Mesenchymal stem cell (in vitro differentiated cells and primary cell): Measurements from ENCODE around the gene CHPF2.

Experiments used
- DNase-seq: peaks from one replicate; pipeline ENCODE4 v3.0.0-alpha.2; 2013
- H2AFZ ChIP-seq: one replicate; pipeline ENCODE4 v1.6.1; 2013; ENCODE audit warnings: low read depth, mild to moderate bottlenecking, control low read depth, inconsistent platforms, low read length, moderate library complexity
- H2AK5ac ChIP-seq: 2 replicates; pipeline ENCODE4 v1.6.1; 2013; ENCODE audit warnings: low read length, moderate library complexity, mild to moderate bottlenecking, inconsistent platforms; ENCODE audit not compliant: severe bottlenecking
- H2BK120ac ChIP-seq: one replicate; pipeline ENCODE4 v1.6.1; 2013; ENCODE audit warnings: low read depth, mild to moderate bottlenecking, inconsistent platforms, low read length, moderate library complexity
- H2BK12ac ChIP-seq, 2 experiments: one replicate each; pipeline ENCODE4 v1.6.1; 2013; ENCODE audit warnings: inconsistent platforms in 2 of 2, low read length in 2 of 2, mild to moderate bottlenecking in 2 of 2, moderate library complexity in 2 of 2, control low read depth in 1 of 2
- H2BK15ac ChIP-seq: one replicate; pipeline ENCODE4 v1.6.1; 2013; ENCODE audit warnings: mild to moderate bottlenecking, low read depth, inconsistent platforms; ENCODE audit not compliant: poor library complexity, severe bottlenecking
- H2BK5ac ChIP-seq: 2 replicates; pipeline ENCODE4 v1.6.1; 2013; ENCODE audit warnings: low read depth, mild to moderate bottlenecking, low read length, control low read depth, inconsistent platforms; ENCODE audit not compliant: poor library complexity, severe bottlenecking
- H3K14ac ChIP-seq, 2 experiments: one replicate each; pipeline ENCODE4 v1.6.1; 2013; ENCODE audit warnings: inconsistent platforms in 2 of 2, low read length in 2 of 2, control low read depth in 1 of 2, mild to moderate bottlenecking in 1 of 2, moderate library complexity in 1 of 2
- H3K18ac ChIP-seq, 2 experiments: one replicate each; pipeline ENCODE4 v1.6.1; 2013; ENCODE audit warnings: inconsistent platforms in 2 of 2, low read length in 2 of 2, control low read depth in 1 of 2, low read depth in 1 of 2, mild to moderate bottlenecking in 1 of 2
- H3K23ac ChIP-seq, 2 experiments: one replicate each; pipeline ENCODE4 v1.6.1; 2013; ENCODE audit warnings: inconsistent platforms in 2 of 2, low read length in 2 of 2, mild to moderate bottlenecking in 2 of 2, moderate library complexity in 2 of 2, control low read depth in 1 of 2
- H3K27ac ChIP-seq: 2 replicates; pipeline ENCODE4 v1.5.1; 2013; ENCODE audit warnings: mild to moderate bottlenecking, moderate library complexity, low read length, control low read depth, inconsistent platforms; ENCODE audit not compliant: poor library complexity, severe bottlenecking
- H3K27me3 ChIP-seq, 2 experiments: 2 replicates each; pipeline versions ENCODE4 v1.6.1 to v1.7.0; 2013; ENCODE audit warnings: low read length in 2 of 2, mild to moderate bottlenecking in 2 of 2, moderate library complexity in 2 of 2, control low read depth in 1 of 2, inconsistent platforms in 1 of 2; ENCODE audit not compliant: control insufficient read depth in 1 of 2, insufficient read depth in 1 of 2
- H3K36me3 ChIP-seq, 2 experiments: 2 replicates each; pipeline versions ENCODE4 v1.6.1 to v1.7.0; 2013; ENCODE audit warnings: low read length in 2 of 2, control low read depth in 1 of 2, inconsistent platforms in 1 of 2, low read depth in 1 of 2, mild to moderate bottlenecking in 1 of 2; ENCODE audit not compliant: insufficient read depth in 2 of 2, control insufficient read depth in 1 of 2
- H3K4ac ChIP-seq, 2 experiments: one replicate each; pipeline ENCODE4 v1.6.1; 2013; ENCODE audit warnings: inconsistent platforms in 2 of 2, low read length in 2 of 2, mild to moderate bottlenecking in 2 of 2, moderate library complexity in 2 of 2, control low read depth in 1 of 2, low read depth in 1 of 2
- H3K4me1 ChIP-seq: 2 replicates; pipeline ENCODE4 v1.6.1; 2013; ENCODE audit warnings: low read depth, low read length, control low read depth; ENCODE audit not compliant: control insufficient read depth, insufficient read depth
- H3K4me2 ChIP-seq: 2 replicates; pipeline ENCODE4 v1.6.1; 2013; ENCODE audit warnings: low read length, mild to moderate bottlenecking, inconsistent platforms; ENCODE audit not compliant: poor library complexity, severe bottlenecking
- H3K4me3 ChIP-seq, 2 experiments: 2 replicates each; pipeline versions ENCODE4 v1.5.1 to v1.7.0; 2013; ENCODE audit warnings: low read length in 2 of 2, mild to moderate bottlenecking in 2 of 2, control low read depth in 1 of 2, low read depth in 1 of 2; ENCODE audit not compliant: insufficient read depth in 1 of 2
- H3K79me1 ChIP-seq: replicated peaks from 2 replicates; pipeline ENCODE4 v1.6.1; 2013; ENCODE audit warnings: mild to moderate bottlenecking, control low read depth, low read length, inconsistent platforms; ENCODE audit not compliant: poor library complexity, severe bottlenecking
- H3K9ac ChIP-seq: 2 replicates; pipeline ENCODE4 v1.7.0; 2013; ENCODE audit warnings: mild to moderate bottlenecking, low read length, moderate library complexity
- H3K9me3 ChIP-seq: 2 replicates; pipeline ENCODE4 v1.7.0; 2013; ENCODE audit warnings: mild to moderate bottlenecking, low read length; ENCODE audit not compliant: control insufficient read depth
- H4K8ac ChIP-seq: one replicate; pipeline ENCODE4 v1.6.1; 2013; ENCODE audit warnings: inconsistent platforms, mild to moderate bottlenecking, low read length, moderate library complexity
- H4K91ac ChIP-seq: one replicate; pipeline ENCODE4 v1.6.1; 2013; ENCODE audit warnings: mild to moderate bottlenecking, low read length, inconsistent platforms
- WGBS: methylation state at CpG from one replicate; pipeline ENCODE4 v1.1.7; 2013; ENCODE audit warnings: mixed read lengths; 5-methylcytosine and 5-hydroxymethylcytosine counted together

Gene CHPF2

GRCh38 chr7:151251689-151252560 lies 19.6 kb downstream of the CHPF2 start:
- H3K18ac ChIP-seq, result peak overlapping the region; percentile 97
- H3K27me3 ChIP-seq, result peaks cover 25 to 31% of the 10 kb centered on the region in 2 experiments
- H3K4me2 ChIP-seq, result peak overlapping the region; percentile 70
- H3K4me3 ChIP-seq, result peak overlapping the region; percentile 68 to 90
- peak overlapping the region; percentile 98 for H2BK15ac ChIP-seq
- peak overlapping the region; percentile 94 for H3K9ac ChIP-seq
- peak overlapping the region; percentile 99 for H4K8ac ChIP-seq
- H2BK120ac ChIP-seq, result peak overlapping the region; percentile 90
- peak overlapping the region; percentile 78 for H3K27ac ChIP-seq
- H3K4ac ChIP-seq, result peak overlapping the region; percentile 83 to 92
- no peaks in the 10 kb centered on the region for H3K36me3 ChIP-seq
- H3K23ac ChIP-seq, result peak overlapping the region in 1 of 2 experiments; percentile 93
- DNase-seq, result peak; percentile 77
- WGBS, result 2% methylated on average over 45 of the region's 79 CpGs
- peak overlapping the region in 1 of 2 experiments; percentile 87 for H3K14ac ChIP-seq
- H2BK5ac ChIP-seq, result peak overlapping the region; percentile 86
- H2AFZ ChIP-seq, result peak overlapping the region; percentile 30
- H3K79me1 ChIP-seq, result peaks cover 5% of the 10 kb centered on the region
- peaks cover 43% of the 10 kb centered on the region for H3K4me1 ChIP-seq
- peak overlapping the region; percentile 99 for H4K91ac ChIP-seq
- no peaks in the 10 kb centered on the region for H3K9me3 ChIP-seq
- no peak overlapping the region for H2AK5ac ChIP-seq
- peak overlapping the region; percentile 82 to 83 for H2BK12ac ChIP-seq

GRCh38 chr7:151252561-151252835 lies 20.2 kb downstream of the CHPF2 start:
- peaks cover 31 to 36% of the 10 kb centered on the region in 2 experiments for H3K27me3 ChIP-seq
- DNase-seq, result no peak
- no peak overlapping the region for H2BK5ac ChIP-seq
- H3K4me3 ChIP-seq, result peak overlapping the region; percentile 68 to 90
- peaks cover 37% of the 10 kb centered on the region for H3K4me1 ChIP-seq
- H2BK12ac ChIP-seq, result peak overlapping the region; percentile 83 to 92
- no peaks in the 10 kb centered on the region for H3K9me3 ChIP-seq
- peak overlapping the region; percentile 87 for H2BK15ac ChIP-seq
- peak overlapping the region; percentile 30 for H2AFZ ChIP-seq
- peak overlapping the region; percentile 78 for H3K27ac ChIP-seq
- peak overlapping the region; percentile 94 for H3K9ac ChIP-seq
- H4K91ac ChIP-seq, result peak overlapping the region; percentile 99
- peak overlapping the region; percentile 90 for H2BK120ac ChIP-seq
- peak overlapping the region; percentile 35 to 50 for H3K4ac ChIP-seq
- peak overlapping the region; percentile 50 for H2AK5ac ChIP-seq
- H3K79me1 ChIP-seq, result peaks cover 4% of the 10 kb centered on the region
- H3K4me2 ChIP-seq, result peak overlapping the region; percentile 70
- H4K8ac ChIP-seq, result peak overlapping the region; percentile 99
- 24% methylated on average over 8 of the region's 9 CpGs for WGBS
- peak overlapping the region in 1 of 2 experiments; percentile 37 for H3K14ac ChIP-seq
- no peaks in the 10 kb centered on the region for H3K36me3 ChIP-seq
- no peak overlapping the region for H3K23ac ChIP-seq
- peak overlapping the region; percentile 59 to 94 for H3K18ac ChIP-seq

- H3K79me1 ChIP-seq, result peaks cover 4% of the 10 kb centered on the region
- peak overlapping the region in 1 of 2 experiments; percentile 16 for H2BK12ac ChIP-seq
- no peaks in the 10 kb centered on the region for H3K36me3 ChIP-seq
- no peak overlapping the region for H2BK120ac ChIP-seq
- H3K4ac ChIP-seq, result peak overlapping the region in 1 of 2 experiments; percentile 87
- H3K4me2 ChIP-seq, result peak overlapping the region; percentile 70
- peak overlapping the region; percentile 94 for H3K9ac ChIP-seq
- H3K4me3 ChIP-seq, result peak overlapping the region in 1 of 2 experiments; percentile 90
- peak overlapping the region; percentile 33 for H4K8ac ChIP-seq
- no peak overlapping the region for H2BK5ac ChIP-seq
- H4K91ac ChIP-seq, result peak overlapping the region; percentile 76
- H3K27me3 ChIP-seq, result peaks cover 37 to 43% of the 10 kb centered on the region in 2 experiments
- peak overlapping the region; percentile 23 for H2AK5ac ChIP-seq
- peak overlapping the region; percentile 13 to 94 for H3K18ac ChIP-seq
- H2BK15ac ChIP-seq, result no peak overlapping the region
- H3K4me1 ChIP-seq, result peaks cover 33% of the 10 kb centered on the region
- no peaks in the 10 kb centered on the region for H3K9me3 ChIP-seq
- H3K14ac ChIP-seq, result peak overlapping the region in 1 of 2 experiments; percentile 61
- peak overlapping the region in 1 of 2 experiments; percentile 26 for H3K23ac ChIP-seq
- WGBS, result 67% methylated on average over 17 of the region's 17 CpGs
- no peak overlapping the region for H2AFZ ChIP-seq
- DNase-seq, result peak; percentile 56
- H3K27ac ChIP-seq, result no peak overlapping the region
Measured at GRCh38 chr7:151252961-151253711, 20.9 kb downstream of the CHPF2 start.

- peak overlapping the region in 1 of 2 experiments; percentile 64 for H2BK12ac ChIP-seq
- H2AK5ac ChIP-seq, result no peak overlapping the region
- no peak overlapping the region for H3K18ac ChIP-seq
- H2AFZ ChIP-seq, result no peak overlapping the region
- no peak for DNase-seq
- H3K27me3 ChIP-seq, result peaks cover 43 to 48% of the 10 kb centered on the region in 2 experiments
- H3K9me3 ChIP-seq, result no peaks in the 10 kb centered on the region
- H2BK120ac ChIP-seq, result no peak overlapping the region
- no peak overlapping the region for H3K4me3 ChIP-seq
- no peak overlapping the region for H3K9ac ChIP-seq
- H3K36me3 ChIP-seq, result no peaks in the 10 kb centered on the region
- H3K4me2 ChIP-seq, result no peak overlapping the region
- no peak overlapping the region for H3K23ac ChIP-seq
- H2BK5ac ChIP-seq, result no peak overlapping the region
- peaks cover 4% of the 10 kb centered on the region for H3K79me1 ChIP-seq
- no peak overlapping the region for H4K91ac ChIP-seq
- no peak overlapping the region for H4K8ac ChIP-seq
- no peak overlapping the region for H3K4ac ChIP-seq
- no peak overlapping the region for H3K14ac ChIP-seq
- H2BK15ac ChIP-seq, result no peak overlapping the region
- 87% methylated on average over 7 of the region's 7 CpGs for WGBS
- H3K27ac ChIP-seq, result no peak overlapping the region
- H3K4me1 ChIP-seq, result peaks cover 30% of the 10 kb centered on the region
Measured at GRCh38 chr7:151254316-151254715, 22.0 kb downstream of the CHPF2 start.
